Left renal pelvis (tissue), 4 donors: Measurements from ENCODE around the gene TRERF1. TPM values are rescaled to one million over a fixed set of nuclear protein-coding genes. Genes with fewer than 3 reads are reported as not detected.

Experiments used
- DNase-seq, 4 donors: peaks; one replicate each; pipeline ENCODE4 v3.0.0-alpha.2; 2013; ENCODE audit warnings: low read depth in 4 of 4, low spot score in 3 of 4
- polyA plus RNA-seq, 4 donors: library from polyadenylated mRNA; unstranded; fragments of 120-200 nt; gene quantifications; one replicate each; pipeline ENCODE4 v1.2.1, GENCODE V29; 2013; ENCODE audit not compliant: insufficient read length in 4 of 4

The TRERF1 gene
- polyA plus RNA-seq, 4 donors = 13.0 to 18.6 (median 16.5) TPM

DNA sequence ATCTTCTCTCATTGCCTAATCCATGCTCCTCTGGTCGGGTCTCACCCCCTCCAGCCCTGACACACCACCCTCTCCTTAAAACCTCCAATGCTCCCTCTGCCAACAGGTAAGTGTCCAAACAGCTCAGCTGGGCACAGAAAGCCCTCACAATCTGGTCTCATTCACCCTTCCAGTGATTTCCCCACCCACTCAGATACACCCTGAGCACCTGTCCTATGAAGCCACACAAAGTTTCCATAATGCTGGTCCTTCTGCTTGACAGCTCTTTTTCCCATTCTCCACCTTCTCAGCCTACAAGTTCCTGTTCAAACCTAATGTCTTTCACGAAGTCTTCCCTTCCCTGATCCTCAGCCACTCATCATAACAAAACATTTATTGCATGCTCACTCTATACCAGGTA lies 164.0 kb downstream of the TRERF1 start:
- no peak for DNase-seq

DNA sequence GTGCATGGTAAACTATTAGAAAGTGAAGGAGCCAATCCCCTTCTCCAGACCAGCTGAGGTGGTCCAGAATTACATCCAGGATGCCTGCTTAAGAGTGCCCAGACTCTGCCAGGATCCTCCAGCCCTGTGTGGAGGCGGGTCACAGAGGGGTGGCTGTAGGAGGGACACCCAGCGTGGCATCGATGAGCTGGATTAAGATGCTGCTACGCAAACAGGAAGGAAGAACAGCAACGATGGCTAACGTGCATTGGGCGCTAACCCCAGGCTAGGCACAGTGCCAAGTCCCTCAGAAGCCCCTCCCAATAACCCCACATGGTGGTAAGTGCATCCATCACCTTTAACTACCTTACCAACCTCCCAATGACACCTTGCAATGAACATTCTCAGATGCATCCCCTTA lies 170.2 kb downstream of the TRERF1 start:
- no peak for DNase-seq

DNA sequence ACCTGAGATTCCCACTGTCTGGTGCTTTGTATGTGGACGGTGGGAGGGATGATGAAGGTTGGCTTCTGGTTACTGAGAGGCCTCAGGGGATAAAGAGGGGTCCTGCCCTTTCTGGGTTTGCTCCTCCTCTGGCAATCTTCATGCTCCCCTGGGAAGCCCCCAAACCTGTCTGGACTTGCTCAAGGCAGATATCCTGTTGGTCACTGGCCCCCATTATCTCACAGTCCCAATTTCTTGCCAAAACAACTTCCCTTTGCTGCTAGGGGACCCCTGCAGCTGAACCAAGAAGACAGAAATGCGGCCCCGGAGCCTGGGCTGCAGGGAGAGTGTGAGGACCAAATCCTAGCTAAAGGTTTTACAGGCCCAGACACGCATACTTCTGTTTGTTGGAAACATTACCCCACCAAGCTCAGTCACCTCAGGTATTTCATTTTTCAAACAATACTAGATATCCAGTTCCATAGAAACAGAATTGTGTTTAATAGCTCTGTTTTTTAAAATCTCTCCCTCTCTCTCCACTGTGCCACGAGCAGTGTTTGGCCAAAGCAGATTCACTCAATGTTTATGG lies 170.7 kb downstream of the TRERF1 start:
- no peak for DNase-seq

DNA sequence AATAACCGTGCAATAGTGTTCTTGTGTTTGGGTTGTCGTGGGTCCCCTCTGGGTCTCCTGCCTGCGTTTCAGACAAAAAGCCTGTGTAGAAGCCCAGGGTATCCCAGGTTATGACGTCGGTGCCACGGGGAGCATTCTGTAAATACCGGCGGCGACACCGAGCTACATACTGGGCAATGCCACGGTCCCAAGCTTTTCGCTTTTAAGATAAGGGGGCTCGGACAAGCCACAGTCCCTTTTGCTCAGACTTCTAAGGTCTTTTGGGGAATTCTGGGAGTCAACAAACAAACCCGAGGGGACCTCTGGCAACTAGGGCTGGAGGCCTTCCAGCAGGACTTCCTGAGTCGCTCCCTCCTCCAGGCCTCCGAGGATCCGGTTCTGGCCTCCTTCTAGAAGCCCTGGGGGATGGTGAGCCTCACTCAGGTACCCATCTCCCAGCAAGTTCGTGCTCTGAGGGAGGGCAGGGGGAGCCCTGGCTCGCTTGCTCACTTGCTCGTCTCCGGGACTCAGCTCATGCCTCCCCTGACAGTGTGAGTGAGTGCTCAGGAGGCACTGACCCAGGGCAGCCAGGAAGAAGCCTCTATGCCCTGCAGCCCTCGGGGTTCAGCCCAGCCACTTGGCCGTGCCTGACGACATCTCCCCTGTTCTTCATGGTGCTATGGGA lies 171.6 kb downstream of the TRERF1 start:
- no peak for DNase-seq

DNA sequence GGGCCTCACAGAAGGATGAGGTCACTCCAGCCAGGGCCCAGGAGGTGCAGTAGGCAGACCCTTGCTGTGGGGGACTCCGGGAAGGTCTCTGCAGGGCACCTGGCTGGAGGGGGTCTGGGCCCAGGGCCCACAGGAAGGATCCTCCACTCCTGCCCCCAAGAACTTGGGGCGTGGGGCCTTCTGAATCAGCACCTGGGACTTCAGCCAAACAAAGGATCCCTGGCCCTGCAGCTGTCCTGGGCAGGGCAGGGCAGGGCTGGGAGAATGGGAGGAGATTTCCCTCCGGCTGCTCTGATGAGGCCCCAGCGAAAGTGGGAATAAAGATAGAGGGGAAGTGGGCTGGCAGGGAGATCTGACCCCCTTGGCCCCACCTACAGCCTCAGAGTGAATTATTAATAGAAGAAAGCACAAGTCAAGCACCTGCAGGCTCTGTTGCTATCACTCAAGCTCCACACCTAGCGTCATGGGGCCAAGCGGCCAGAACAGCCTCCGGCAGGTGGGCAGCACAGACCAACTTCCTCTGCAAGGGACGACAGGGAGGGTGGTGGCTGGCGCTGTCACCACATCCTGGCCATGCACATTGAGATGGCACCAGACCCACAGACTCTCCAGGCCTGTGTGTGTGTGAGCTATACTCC lies 172.5 kb downstream of the TRERF1 start:
- no peak for DNase-seq

DNA sequence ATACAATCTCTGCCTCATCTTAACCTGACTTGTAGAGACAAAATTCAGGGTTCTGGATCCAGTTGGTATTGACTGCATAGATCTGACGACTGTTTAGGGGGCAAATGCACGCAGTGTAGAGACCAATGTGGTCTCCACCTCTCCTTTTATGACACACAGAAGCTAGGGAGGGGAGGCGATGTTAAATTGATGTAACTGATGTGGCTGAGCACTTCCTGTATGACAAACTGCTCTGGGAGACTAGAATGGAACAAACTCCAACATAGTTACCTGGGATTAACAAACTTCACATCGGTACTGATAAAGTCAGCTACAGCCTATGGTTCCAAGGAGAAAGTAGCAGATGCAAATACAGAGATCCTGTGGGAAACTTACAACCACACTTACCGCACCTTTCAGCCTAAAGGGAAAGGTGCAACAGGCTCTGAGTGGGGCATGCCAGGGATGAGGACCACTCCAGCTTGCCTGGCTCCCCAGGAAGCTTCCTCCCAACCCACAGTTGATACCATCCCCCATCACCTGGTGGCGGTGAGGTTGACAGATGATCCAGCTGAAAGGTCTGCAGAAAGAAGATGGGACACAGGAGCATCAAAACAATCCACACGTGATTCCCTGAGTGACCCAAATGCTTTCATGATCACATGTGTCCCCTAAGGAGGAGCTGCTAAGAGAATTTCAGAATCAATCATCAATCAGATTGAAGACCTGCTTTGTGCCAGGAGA lies 173.4 kb downstream of the TRERF1 start:
- no peak for DNase-seq

DNA sequence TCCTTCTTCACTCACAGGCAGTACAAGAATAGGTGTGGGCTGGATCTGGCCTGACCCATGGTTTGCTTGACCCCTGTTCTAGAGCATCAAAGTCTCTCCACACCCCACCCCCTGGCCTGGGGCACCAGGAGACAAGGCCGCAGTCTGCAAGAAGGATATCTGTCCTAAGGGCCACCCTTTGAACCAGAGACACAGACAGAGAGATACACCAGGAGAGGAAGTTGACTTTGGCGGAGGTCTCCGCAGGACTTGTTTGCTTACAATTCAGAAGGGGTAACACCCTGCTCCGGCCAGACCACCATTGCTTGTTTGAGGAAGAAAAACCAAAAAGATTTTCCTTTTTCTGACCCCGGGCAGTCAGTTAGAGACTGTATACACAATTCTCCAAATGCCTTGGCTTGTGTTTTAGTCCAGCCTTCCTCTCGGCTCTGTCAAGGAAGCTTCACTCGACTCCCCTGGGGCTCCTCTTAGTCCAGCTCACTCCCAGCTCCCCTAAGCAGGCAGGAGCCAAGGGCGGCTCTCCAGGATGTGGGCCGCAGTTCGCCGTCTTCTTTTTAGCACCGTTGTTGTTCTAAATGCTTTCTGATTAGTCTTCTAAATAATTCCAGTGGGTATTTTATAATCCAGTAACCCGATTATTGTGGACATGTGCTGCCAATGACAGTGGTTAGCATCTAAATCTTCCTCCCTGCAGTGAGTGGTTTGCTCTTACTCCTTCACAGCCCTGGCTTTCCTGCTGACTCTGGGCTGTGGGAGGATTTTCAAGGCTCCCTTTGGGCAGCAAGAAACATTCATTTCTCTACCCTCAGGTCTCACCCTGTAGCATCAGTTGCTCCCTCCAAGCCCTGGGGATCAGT lies 175.5 kb downstream of the TRERF1 start:
- DNase-seq = no peak

DNA sequence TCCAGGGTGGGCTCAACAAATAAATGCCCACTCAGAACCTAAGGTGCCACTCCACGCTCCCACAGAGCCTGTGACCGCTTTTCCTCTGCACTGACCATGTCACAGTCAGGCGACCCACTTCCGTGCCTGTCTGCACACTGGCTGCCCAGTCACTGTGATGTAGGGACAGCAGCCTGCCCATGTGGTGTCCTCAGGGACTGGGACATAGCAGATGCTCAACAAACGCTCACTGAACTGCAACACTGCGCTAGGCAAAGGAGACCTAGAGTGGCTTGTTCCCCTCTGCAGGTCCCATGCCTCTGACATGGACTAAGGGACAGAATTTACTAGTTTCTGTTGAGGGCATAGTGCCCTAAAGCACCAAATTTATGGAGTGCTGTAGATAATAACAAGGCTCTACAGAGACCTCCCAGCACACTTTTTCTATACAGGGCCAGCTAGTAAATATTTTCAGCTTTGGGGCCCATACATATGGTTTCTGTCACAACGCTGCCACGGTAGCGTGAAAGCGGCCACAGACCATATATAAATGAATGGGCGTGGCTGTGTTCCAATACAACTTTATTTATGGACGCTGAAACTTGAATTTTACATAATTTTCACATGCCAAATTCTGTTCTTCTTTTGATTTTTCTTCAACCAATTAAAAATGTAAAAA lies 176.2 kb downstream of the TRERF1 start:
- no peak for DNase-seq

DNA sequence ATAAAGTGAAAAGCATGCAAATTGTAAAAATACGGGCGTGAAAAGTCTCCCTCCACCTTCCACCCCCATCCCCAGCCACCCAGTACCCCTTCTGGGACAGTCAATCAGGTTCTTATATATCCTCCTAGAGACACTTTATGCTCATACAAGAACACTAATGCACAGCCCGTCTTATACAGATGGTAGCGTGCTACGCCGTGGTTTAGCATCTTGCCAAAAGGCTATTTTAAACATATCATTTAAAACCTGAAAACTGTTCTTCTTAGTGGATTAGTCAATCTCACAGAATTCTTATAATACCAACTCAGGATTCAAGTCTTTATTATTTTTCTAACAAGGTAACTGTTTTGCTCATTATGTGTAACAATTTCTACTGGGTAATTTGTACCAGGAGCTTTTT lies 176.8 kb downstream of the TRERF1 start:
- no peak for DNase-seq

DNA sequence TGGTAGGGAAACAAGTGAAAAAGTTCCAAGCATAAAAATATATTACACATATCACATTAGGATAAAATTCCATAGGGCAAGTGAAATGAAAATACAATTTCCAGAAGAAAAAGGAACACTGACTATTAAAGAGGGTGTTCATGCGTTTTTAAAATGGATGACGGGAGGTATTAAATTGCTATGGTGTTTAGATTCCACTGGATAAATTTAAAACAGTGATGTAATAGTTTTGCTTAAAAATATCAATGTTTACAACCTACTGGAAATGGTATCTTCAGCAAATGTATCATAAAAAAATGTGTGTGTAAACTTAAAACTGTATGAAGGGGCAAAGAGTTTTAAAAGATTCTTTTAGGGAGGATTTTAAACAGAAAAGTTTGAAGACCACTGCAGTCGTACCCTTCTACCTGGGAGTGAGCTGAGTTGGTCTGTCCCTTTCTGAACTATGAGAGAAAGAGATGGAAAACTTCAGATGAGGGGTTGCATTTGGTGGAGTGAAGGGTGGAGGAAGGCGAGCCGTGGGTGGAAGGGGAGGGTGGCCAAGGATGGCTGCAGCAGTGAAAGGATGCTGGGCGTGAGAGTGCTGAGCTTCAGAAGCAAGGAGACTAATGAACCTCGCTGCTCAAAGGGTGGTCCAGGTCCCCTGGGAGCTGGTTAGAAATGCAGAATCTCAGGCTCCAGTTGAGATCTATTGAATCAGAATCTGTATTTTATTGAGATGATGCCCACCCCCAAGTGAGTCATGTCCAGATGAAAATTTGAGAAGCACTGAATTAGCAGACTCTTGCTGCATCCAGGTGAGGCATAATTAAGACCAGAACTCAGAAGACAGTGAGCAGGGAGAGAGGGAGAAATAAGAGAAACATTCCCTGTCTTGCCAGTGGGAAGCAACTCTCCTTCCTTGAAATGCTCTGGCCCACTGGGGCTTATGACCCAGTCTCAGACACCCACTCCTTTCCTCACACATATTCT lies 179.6 kb downstream of the TRERF1 start:
- DNase-seq = no peak

DNA sequence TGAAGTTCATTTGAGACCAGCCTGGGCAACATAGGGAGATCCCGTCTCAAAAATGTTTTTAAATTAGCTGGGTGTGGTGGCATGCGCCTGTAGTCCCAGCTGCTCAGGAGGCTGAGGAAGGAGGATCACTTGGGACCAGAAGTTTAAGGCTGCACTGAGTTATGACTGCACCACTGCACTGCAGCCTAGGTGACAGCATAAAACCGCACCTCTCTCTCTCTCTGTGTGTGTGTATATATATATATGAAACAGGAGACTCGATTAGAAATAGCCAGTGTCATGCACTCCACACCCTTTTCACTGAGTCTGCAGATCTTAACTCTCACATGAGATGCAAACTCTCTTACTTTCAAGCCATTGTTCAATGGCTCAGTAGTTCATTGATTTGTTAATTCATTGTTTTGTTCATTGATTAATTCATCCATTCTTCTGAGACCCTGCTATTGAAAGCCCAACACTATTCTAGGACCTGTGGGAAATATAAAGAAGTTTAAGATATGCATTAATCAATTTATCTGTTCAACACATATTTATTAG lies 181.7 kb downstream of the TRERF1 start:
- no peak for DNase-seq

DNA sequence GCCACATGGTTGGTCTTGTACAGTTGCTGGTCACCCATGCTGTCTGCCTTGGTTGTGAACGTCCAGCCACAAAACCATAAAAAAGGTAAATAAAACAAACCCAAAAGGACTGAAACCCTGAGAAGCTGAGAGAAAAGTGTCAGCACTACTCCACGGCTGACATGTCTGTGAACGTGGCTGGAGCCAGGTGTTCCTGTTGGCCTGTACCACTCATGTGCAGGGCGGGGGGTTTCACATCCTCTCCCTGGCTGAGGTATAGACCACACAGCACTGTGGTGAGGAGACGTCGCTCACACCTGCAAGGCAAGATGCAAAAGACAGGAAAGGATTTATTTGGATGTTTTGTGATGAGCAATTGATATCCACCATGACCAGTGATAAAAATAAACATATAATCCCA lies 182.2 kb downstream of the TRERF1 start:
- no peak for DNase-seq

DNA sequence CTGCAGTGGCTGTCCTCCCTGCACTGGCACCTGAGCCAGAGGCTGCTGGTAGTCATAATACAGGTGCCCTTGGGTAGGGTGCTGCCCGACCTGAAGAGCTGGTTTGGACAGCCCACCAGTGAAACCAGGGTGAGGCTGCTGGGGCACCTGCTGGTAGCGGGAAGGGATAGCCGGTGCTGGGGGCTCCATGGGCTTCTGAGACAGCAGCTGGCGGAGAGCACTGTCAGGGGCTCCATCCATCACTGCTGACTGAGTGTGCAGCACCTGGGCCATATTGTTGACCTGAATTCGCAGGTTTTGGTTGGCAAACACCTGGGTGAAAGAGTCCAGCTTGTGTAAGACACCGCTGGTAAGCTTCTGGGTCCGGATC lies 182.9 kb downstream of the TRERF1 start:
- no peak for DNase-seq

DNA sequence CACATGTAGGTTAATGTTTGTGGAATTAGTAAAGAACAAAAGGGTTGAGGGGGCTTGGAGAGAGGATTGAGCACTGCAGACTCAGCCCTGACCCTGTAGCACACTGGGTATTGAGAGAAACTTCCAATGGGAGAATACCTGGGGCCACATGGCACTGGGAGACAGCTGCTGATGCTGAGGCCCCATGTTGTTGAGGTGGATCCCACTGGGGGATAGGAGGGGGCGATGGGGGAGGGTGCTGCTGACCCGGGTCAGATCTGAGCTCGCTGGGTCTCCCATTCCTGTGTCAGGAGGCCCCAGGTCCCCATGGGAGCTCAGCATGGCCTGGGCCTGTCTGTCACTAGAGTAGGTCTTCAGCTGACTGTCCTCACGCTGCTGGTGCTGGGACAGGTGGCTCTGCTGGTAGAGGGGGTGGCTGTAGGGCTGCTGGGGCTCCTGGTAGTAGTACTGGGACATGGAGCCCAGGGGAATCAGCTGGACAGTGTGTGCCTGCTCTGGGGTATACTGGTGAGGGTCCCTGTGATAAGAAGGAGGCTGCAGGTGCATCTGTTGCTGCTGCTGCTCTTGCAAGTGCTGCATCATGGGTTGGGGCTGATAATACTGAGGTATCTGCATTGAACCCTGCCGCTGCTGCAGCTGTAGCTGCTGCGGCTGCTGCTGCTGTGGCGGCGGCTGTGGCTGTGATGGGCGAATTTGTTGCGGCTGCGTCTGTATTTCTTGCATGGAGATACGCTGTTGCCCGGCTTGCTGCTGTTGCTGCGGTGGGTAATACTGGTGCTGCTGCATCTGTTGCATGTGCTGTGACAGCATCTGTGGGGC lies 183.5 kb downstream of the TRERF1 start:
- DNase-seq = no peak

DNA sequence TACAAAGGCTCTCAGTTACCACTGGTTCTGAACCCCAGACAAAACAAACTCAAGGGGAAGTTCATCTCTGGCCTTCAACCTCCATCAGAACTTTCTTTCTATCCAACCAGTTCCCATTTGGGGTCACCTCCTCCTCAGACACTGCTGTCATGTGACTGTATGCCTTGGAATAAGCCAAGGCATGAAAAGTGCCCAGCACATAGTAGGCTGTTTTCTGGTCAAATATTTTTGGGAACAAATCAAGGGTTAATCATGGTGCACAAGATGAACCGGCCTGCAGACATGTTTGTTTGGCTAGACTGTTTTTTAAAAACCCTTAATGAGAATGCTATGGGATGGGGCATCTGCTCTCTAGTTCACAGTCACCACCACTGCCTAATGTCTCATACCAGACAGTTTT lies 185.2 kb downstream of the TRERF1 start:
- no peak for DNase-seq

DNA sequence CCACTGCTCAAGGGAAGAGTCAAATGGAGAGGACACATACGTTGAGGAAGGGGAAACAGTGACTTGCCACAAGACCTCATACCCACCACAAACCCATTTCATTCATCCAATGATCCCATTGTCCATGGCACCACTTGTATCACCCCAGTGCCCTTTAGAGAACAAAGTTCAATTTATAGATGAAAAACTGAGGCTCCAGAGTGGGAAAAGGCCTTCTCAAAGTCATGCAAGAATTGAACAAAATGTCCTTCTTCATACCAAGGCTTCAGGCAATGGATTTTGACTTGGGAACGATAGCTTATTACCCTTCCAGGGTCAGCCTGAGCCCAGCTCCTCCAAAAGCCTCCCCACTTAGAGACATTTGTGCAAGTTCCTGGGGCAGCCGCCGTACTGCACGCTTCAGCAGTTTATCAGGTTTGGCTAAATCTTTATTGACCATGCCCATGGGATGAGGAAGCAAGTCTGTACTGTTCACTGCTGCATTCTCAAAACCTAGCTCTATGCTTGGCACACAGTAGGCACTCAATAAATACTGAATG lies 186.8 kb downstream of the TRERF1 start:
- no peak for DNase-seq

DNA sequence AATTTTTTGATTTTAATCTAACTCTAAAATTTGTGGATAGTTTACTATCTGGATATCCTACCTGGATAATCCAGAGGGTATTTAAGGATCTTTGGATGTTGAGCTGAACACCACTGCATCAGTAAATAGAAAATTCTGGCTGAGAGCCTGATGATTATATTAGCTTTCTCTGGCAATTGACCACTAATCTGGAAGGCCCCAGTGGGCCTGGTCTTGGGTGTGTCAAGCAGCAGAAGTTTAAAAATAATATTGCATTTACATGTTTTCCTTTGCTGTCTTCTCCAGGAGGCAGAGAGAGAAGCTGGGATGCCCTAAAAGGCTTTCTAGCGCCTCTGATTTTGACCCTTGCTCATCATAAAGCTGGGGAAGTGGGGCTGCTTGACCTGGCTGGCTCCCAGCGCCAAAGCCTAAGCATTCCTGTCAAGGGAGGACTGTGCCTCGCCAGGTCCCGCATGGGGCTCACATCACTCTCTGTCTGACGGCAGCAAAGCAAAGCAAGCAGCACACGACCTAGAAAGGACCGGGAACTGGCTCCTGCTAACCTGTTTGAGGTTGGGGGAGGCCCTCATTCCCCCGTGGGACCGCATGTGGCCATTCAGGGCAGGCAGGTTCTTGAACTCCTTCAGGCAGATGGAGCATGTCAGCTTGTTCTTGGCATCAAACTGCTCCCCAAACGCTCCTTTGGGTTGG lies 187.4 kb downstream of the TRERF1 start:
- no peak for DNase-seq
